Mucosa of rectum (tissue), 2 donors: ENCODE measurements around the gene ADGRG3.

ENCODE experiments used
- H3K27ac ChIP-seq, 2 donors: one replicate each; pipeline ENCODE4 v1.7.0; 2013; ENCODE audit warnings: inconsistent platforms in 2 of 2, low read depth in 2 of 2, low read length in 2 of 2
- H3K27me3 ChIP-seq, 2 donors: one replicate each; pipeline ENCODE4 v1.7.0; 2013; ENCODE audit warnings: low read length in 2 of 2; ENCODE audit not compliant: control insufficient read depth in 2 of 2, insufficient read depth in 2 of 2
- H3K36me3 ChIP-seq, 2 donors: one replicate each; pipeline ENCODE4 v1.7.0; 2013; ENCODE audit warnings: low read length in 2 of 2; ENCODE audit not compliant: control insufficient read depth in 2 of 2, insufficient read depth in 2 of 2
- H3K4me1 ChIP-seq, 2 donors: one replicate each; pipeline ENCODE4 v1.7.0; 2013; ENCODE audit warnings: low read length in 2 of 2, mild to moderate bottlenecking in 1 of 2; ENCODE audit not compliant: control insufficient read depth in 2 of 2, insufficient read depth in 2 of 2
- H3K4me3 ChIP-seq, 2 donors: one replicate each; pipeline ENCODE4 v1.7.0; 2013; ENCODE audit warnings: low read length in 2 of 2
- H3K9ac ChIP-seq, 2 donors: one replicate each; pipeline ENCODE4 v1.7.0; 2013; ENCODE audit warnings: low read length in 2 of 2, low read depth in 1 of 2, mild to moderate bottlenecking in 1 of 2
- H3K9me3 ChIP-seq, 2 donors: one replicate each; pipeline ENCODE4 v1.7.0; 2013; ENCODE audit warnings: low read length in 2 of 2; ENCODE audit not compliant: control insufficient read depth in 2 of 2
- donor health status: healthy.
- donor health status: Normal muscosa, but diverticular disease.

Gene ADGRG3

DNA sequence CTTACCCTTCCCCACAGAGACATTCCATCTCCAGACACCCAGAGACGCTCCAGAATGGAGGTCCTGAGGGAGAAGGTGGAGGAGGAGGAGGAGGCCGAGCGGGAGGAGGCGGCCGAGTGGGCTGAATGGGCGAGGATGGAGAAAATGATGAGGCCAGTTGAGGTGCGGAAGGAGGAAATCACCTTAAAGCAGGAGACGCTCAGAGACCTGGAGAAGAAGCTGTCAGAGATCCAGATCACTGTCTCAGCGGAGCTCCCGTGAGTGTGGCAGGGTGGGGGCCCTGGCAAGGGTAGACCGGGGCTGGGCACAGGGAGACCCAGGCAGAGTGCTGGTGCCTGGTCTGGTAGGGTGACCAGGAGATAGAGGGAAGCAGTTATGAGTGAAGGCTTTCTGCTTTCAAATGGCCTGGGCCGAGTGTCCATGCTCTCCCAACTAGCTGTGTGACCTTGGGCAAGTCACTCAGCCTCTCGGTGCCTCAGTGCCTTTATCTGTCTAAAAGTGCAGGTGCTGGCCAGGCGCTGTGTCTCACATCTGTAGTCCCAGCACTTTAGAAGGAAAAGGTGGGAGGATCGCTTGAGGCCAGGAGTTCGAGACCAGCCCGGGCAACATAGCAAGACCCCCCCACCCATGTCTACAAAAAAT lies 29.9 kb downstream of the ADGRG3 start:
- H3K4me1 ChIP-seq = no peaks in the 10 kb centered on the region
- no peak overlapping the region for H3K27ac ChIP-seq
- H3K4me3 ChIP-seq = no peak overlapping the region
- H3K9ac ChIP-seq = no peak overlapping the region
- no peaks in the 10 kb centered on the region for H3K27me3 ChIP-seq
- H3K36me3 ChIP-seq = no peaks in the 10 kb centered on the region
- no peaks in the 10 kb centered on the region for H3K9me3 ChIP-seq

DNA sequence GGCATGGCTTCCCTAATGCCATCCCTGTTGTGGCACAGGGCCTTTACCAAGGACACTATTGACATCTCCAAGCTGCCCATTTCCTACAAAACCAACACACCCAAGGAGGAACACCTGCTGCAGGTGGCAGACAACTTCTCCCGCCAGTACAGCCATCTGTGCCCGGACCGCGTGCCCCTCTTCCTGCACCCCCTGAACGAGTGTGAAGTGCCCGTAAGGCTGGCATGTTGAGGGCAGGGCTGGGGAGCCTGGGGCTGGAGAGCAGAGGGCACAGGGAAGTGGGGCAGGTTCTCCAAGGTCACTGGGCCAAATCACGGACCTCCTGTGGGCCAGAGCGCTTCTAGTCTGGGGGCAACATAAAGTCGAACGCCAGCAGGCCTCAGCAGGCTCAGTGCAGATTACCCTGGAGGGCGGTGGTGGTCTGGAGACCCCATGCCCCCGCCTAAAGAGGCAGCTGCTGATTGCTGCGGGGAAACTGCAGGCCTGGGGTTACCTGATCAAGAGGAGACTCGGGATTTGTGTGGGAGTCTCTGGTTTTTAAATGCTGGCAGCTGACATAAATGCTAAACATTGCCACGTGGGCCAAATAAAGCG lies 30.8 kb downstream of the ADGRG3 start:
- Histone ChIP-seq H3K4me1 (no peaks in the 10 kb centered on the region), H3K27me3 (no peaks in the 10 kb centered on the region), H3K9me3 (no peaks in the 10 kb centered on the region), H3K9ac (no peak overlapping the region), H3K36me3 (no peaks in the 10 kb centered on the region), H3K27ac (no peak overlapping the region), H3K4me3 (no peak overlapping the region)

DNA sequence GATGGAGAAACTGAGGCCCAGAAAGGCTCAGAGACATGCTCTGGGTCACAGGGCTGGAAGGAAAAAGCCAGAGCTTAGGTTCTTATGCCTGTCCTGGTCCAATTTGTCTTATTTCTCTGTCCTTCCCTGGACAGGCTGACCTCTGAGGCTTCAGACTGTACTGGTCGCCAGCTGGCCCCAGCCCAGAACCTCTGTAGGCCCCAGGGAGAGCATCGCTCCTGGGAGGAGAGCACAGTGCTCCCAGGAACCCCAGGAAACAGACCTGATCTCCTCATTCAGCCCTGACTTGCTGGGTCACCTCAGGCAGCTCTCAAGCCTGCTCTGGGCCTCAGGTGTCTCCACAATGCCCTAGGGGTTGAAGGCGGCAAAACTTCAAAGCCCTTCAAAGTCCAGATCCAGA lies 31.4 kb downstream of the ADGRG3 start:
- Histone ChIP-seq H3K9me3 (no peaks in the 10 kb centered on the region), H3K4me1 (no peaks in the 10 kb centered on the region), H3K9ac (no peak overlapping the region), H3K36me3 (no peaks in the 10 kb centered on the region), H3K4me3 (no peak overlapping the region), H3K27me3 (no peaks in the 10 kb centered on the region), H3K27ac (no peak overlapping the region)

DNA sequence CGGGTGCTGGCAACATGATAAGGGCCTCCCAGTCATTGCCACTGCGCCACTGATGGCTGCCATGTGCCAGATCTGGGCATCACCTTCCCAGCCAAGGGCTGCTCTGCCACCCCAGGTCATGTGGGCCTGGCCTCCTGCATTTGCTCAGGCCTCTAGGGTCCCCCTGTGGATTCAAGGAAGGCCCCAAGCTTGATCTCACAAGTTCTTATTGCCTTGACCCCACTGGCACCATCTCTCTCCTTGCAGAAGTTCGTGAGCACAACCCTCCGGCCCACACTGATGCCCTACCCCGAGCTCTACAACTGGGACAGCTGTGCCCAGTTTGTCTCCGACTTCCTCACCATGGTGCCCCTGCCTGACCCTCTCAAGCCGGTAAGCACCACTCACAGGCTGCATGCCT lies 31.8 kb downstream of the ADGRG3 start:
- Histone ChIP-seq H3K9ac (no peak overlapping the region), H3K4me1 (no peaks in the 10 kb centered on the region), H3K27ac (no peak overlapping the region)

DNA sequence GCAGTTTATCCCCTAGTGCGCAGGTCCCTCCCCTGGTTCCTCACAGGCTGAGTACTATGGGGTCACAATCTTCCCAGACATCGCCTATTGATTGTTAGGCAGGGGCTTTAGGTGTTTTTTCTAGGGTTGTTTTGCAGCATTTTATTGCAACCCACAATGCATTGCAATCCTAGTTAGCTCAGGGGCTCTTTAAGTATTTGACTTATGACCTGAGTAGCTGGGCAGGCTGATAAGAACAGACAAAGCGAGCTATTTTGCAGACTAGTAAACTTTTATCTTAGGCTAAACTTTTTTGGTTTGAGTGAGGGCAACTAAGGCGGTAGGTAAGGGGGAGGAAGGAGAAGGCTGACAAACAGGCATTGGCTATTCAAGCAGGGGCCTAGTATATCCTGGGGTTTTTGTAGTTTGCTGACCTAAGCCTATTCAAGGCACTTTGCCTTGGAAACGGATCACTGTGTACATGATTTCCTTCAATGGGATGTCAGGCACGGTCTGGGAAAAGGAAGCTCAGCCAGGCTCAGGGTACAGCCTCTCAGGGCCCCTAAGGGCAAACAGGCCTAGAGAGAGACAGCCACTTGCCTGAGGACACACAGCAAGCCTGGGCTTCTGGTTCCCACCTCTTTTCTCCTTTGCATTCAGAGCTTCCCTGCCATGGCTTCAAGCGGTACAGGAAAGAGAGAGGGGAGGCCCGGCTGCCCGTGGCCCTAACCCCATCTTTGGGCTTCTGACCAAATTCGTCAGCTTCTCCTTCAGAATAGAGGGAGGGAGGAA lies 32.9 kb downstream of the ADGRG3 start:
- no peaks in the 10 kb centered on the region for H3K9me3 ChIP-seq
- H3K4me1 ChIP-seq = no peaks in the 10 kb centered on the region
- no peak overlapping the region for H3K27ac ChIP-seq
- no peaks in the 10 kb centered on the region for H3K27me3 ChIP-seq
- H3K9ac ChIP-seq = no peak overlapping the region
- no peaks in the 10 kb centered on the region for H3K36me3 ChIP-seq
- no peak overlapping the region for H3K4me3 ChIP-seq

More for the DNA sequence above, 31.8 kb downstream of the ADGRG3 start:
- Histone ChIP-seq H3K4me3 (no peak overlapping the region), H3K27me3 (no peaks in the 10 kb centered on the region), H3K9me3 (no peaks in the 10 kb centered on the region), H3K36me3 (no peaks in the 10 kb centered on the region)

DNA sequence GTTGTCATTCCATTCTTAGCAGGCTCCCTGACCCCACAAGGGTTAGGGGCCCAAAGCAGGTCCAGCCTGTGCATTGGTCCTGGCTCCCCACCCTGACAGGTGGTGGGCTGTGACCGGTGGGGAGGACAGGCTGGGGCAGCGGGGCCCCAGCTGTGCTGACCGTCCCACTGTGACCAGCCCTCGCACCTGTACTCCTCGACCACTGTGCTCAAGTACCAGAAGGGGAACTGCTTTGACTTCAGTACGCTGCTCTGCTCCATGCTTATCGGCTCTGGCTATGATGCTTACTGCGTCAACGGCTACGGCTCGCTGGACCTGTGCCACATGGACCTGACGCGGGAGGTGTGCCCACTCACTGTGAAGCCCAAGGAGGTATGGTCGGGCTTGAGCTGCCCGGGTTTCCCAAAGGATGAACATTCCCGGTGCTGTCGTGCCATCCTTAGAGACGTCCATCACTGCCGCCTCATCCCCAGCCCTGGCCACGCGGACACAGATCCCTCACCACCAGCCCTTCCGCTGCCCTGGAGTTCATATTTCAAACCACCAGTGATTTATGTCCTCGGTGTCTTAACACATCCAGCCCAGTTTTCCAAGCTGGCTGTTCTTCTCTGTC lies 33.8 kb downstream of the ADGRG3 start:
- Histone ChIP-seq H3K4me3 (no peak overlapping the region), H3K36me3 (no peaks in the 10 kb centered on the region), H3K4me1 (no peaks in the 10 kb centered on the region), H3K27ac (no peak overlapping the region), H3K9ac (no peak overlapping the region), H3K27me3 (no peaks in the 10 kb centered on the region), H3K9me3 (no peaks in the 10 kb centered on the region)

DNA sequence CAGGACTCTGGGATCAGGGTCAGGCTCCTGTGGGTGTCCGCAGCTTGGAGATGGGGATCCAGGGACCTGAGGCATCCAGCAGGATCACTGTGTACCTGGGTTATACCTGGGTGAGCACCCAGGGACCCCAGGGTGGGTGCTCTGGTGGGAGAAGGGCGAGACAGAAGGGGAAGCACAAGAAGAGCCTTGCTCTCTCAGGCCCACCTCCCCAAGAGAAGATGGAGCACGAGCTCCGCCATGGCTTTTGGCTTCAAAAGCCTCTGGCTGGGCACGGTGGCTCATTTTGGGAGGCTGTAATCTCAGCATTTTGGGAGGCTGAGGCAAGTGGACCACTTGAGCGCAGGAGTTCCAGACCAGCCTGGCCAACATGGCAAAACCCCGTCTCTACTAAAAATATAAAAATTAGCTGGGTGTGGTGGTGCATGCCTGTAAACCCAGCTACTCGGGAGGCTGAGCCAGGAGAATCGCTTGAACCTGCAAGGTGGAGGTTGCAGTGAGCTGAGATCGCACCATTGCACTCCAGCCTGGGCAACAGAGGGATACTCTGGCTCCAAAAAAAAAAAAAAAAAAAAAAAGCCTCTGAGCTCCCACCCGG lies 35.4 kb downstream of the ADGRG3 start:
- Histone ChIP-seq H3K36me3 (no peaks in the 10 kb centered on the region), H3K4me3 (no peak overlapping the region), H3K27me3 (no peaks in the 10 kb centered on the region), H3K9ac (no peak overlapping the region), H3K4me1 (no peaks in the 10 kb centered on the region), H3K27ac (no peak overlapping the region), H3K9me3 (no peaks in the 10 kb centered on the region)

DNA sequence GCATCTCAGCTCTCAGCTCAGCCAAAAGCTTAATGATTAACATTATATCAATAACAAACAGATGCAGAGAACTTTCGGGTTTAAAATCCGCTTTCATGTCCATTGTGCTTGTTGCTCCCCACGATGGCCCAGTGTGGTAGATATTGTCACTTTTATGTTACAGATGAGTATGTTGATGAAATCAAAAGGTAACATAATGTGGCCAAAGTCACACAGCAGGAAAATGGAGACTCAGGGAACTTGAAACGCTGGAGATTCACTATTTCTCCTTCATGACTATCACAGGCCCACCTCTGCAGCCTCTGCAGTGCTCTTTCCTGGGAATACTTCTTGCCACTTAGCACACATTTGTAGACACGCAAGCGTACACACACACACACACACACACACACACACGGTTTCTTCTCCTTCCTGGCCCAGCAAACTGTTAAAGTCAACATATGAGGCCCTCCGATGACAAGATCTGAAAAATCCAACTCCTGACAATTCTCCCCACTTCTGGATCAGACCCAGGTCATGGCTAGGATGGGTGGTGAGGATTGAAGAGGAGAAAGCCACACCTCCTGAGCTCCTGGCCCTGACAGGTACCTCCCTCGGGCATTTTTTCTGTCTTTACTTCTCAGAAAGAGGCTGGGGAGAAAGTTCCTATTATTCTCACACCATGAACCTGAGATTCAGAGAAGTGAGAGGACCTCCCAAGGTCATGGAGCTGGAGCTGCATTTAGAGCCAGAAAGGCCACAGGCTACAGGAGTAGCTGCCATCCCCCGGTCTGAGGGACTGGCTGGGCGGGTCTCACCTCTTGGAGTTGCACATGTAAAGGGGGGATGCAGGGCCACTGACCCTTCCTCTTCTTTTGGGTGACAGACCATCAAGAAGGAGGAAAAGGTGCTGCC lies 36.2 kb downstream of the ADGRG3 start:
- H3K4me3 ChIP-seq = no peak overlapping the region
- no peaks in the 10 kb centered on the region for H3K36me3 ChIP-seq
- no peaks in the 10 kb centered on the region for H3K4me1 ChIP-seq
- H3K9ac ChIP-seq = no peak overlapping the region
- H3K27ac ChIP-seq = no peak overlapping the region
- no peaks in the 10 kb centered on the region for H3K9me3 ChIP-seq
- H3K27me3 ChIP-seq = no peaks in the 10 kb centered on the region

DNA sequence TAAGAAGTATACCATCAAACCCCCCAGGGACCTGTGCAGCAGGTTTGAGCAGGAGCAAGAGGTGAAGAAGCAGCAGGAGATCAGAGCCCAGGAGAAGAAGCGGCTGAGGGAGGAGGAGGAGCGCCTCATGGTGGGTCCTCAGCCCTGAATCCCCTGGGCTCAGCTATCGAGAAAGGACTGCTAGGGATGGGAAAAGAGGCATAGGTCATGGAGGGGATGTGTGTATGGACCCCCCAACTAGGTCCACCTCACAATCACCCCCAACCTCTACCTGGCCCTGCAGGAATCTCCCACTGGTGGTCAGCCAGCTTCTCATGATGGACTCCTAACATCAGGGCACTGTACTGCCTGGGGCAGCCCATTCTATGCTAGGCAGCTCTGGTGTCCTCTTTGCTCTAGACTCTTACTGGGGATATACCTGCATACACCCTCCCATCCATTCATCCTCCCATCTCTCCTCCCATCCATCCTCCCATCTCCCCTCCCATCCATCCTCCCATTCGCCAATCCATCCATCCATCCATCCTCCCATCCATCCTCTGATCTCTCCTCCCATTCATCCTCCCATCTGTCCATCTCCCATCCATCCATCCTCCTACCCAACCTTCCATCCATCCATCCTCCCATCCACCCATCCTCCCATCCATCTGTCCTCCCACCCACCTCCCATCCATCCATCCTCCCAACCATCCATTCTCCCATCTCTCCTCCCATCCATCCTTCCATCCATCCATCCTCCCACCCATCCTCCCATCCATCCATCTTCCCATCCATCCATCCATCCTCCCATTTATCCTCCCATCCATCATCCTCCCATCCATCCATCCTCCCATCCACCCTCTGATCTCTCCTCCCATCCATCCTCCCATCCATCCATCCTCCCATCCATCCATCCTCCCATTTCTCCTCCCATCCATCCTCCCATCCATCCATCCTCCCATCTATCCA lies 37.1 kb downstream of the ADGRG3 start:
- no peak overlapping the region for H3K9ac ChIP-seq
- H3K27me3 ChIP-seq = no peaks in the 10 kb centered on the region
- H3K27ac ChIP-seq = no peak overlapping the region
- no peaks in the 10 kb centered on the region for H3K9me3 ChIP-seq
- H3K4me1 ChIP-seq = no peaks in the 10 kb centered on the region
- H3K36me3 ChIP-seq = no peaks in the 10 kb centered on the region
- no peak overlapping the region for H3K4me3 ChIP-seq
